ENCODE measurements around the gene SLC6A7.
A peak's percentile ranks its signal among the peaks of the same experiment; 100 is the strongest.

The SLC6A7 gene

DNA sequence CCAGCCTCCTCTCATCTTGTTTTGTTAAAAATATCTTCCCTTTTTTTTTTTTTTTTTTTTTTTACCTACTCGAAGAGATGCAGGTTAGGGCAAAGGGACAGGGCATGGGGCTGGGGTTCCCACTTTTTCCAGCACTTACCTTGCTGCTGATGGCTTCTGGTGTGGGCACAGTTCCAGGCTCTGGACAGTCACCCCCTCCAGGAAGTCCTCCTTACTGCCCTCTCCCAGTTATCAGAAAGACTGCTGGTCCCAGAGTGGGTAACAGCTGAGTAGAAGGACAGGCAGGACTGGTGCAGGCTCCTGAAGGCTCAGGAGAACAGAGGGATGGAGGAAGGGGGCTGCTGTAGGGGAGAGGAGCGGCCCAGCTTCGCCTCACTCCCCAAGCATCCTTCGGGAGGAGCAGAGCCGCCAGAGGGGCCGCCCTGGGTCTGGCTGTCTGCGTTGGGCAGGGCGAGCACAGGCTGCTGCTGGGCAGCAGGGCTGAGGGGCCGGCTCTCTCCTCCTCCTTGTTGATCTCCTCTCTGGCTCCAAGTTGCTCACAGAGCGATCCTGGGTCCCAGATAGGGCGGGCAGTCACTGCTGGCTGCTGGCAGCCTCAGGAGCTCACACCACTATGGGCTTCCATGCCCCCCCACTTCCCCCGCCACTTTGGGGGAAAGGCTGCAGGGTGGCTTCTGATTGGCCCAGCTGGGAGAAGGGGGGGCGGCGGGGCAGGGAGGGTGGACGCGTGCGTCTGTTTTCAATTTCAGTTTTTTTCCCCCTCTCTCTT is 34.4 kb upstream of the SLC6A7 start, which contains the start of gene PDGFRB:
TSS of gene PDGFRB (minus strand) at position 588 of the 769 bp plus-strand sequence. CDS start 18,798 bp downstream, outside the sequence.
- H3K4me3 ChIP-seq (ENCODE audit: low read depth, low read length) = no peak within 1 kb of the TSS
- TF ChIP-seq, protein P1, sequence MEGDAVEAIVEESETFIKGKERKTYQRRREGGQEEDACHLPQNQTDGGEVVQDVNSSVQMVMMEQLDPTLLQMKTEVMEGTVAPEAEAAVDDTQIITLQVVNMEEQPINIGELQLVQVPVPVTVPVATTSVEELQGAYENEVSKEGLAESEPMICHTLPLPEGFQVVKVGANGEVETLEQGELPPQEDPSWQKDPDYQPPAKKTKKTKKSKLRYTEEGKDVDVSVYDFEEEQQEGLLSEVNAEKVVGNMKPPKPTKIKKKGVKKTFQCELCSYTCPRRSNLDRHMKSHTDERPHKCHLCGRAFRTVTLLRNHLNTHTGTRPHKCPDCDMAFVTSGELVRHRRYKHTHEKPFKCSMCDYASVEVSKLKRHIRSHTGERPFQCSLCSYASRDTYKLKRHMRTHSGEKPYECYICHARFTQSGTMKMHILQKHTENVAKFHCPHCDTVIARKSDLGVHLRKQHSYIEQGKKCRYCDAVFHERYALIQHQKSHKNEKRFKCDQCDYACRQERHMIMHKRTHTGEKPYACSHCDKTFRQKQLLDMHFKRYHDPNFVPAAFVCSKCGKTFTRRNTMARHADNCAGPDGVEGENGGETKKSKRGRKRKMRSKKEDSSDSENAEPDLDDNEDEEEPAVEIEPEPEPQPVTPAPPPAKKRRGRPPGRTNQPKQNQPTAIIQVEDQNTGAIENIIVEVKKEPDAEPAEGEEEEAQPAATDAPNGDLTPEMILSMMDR (IDR thresholded peaks at IDR 0.05; ENCODE audit: low read depth, low read length) = no peak
- TF ChIP-seq, protein P2, sequence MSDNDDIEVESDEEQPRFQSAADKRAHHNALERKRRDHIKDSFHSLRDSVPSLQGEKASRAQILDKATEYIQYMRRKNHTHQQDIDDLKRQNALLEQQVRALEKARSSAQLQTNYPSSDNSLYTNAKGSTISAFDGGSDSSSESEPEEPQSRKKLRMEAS (IDR thresholded peaks at IDR 0.05; ENCODE audit: low read depth, low read length) = no peak
- TF ChIP-seq POLR2A (IDR thresholded peaks at IDR 0.05; ENCODE audit: extremely low read depth, insufficient read length) (no peak), MYC (IDR thresholded peaks at IDR 0.05; ENCODE audit: low read depth, low read length) (no peak)
- DNase-seq (ENCODE audit: low read depth) = no peak

DNA sequence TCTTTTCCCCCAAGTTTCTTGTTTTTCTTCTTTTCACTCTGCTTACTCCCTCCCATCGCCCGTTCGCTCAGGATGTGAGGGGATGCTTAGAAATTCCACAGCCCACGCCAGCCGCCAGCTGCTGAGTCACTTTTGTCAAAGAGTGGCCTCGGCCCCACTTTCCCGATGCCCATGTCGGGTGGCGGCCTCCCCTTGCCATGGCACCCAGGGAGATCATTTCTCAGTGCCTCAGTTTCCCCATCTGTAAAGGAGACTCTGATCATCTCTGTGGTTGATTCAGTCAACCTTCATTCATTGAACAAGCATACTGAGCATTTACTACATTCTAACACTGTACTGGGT is 33.9 kb upstream of the SLC6A7 start:
- DNase-seq (ENCODE audit: low read depth) = no peak
- TF ChIP-seq POLR2A (IDR thresholded peaks at IDR 0.05; ENCODE audit: extremely low read depth, insufficient read length) = no peak
- no peak for TF ChIP-seq MYC (IDR thresholded peaks at IDR 0.05; ENCODE audit: low read depth, low read length)
- no peak overlapping the region for H3K4me3 ChIP-seq (ENCODE audit: low read depth, low read length)

DNA sequence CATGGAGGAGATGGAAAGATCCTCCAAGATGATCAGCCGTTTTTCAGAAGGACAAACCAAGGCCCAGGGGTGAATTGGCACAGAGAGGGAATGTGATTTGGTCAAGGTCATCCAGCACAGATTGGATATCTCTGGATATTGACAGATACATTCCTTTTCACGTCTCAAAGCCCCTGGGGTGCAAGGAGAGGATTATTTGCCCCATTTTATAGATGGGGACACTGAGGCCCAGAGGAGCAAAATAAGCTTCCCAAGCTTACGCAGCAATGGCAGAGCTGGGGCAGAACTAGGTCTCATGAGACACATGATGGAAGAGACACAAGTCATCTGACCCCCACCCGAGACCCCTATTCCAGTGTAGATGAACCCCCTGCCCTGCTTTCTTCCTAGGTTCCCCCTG is 33.3 kb upstream of the SLC6A7 start:
- TF ChIP-seq, protein P1 (IDR thresholded peaks at IDR 0.05; ENCODE audit: low read depth, low read length) = no peak
- TF ChIP-seq MYC (IDR thresholded peaks at IDR 0.05; ENCODE audit: low read depth, low read length) (no peak), POLR2A (IDR thresholded peaks at IDR 0.05; ENCODE audit: extremely low read depth, insufficient read length) (no peak)
- TF ChIP-seq, protein P2 (IDR thresholded peaks at IDR 0.05; ENCODE audit: low read depth, low read length) = no peak
- no peak for DNase-seq (ENCODE audit: low read depth)
- no peak overlapping the region for H3K4me3 ChIP-seq (ENCODE audit: low read depth, low read length)

DNA sequence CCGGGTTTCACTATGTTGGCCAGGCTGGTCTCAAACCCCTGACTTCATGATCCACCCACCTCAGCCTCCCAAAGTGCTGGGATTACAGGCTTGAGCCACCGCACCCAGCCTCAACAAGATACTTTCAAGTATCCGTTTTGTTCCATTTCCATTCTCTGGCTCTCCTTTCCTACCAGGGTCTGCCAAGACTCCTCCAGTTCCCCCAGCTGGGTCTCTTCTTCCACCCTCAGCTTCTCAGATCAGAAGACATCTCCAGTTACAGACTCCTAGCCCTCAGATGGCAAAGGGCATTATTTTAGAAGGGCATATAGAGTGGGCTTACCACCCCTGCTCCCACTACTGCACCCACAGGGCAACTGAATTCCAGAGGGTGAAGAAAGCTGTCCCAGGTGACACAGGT is 32.7 kb upstream of the SLC6A7 start:
- no peak overlapping the region for H3K4me3 ChIP-seq (ENCODE audit: low read depth, low read length)
- no peak for DNase-seq (ENCODE audit: low read depth)
- TF ChIP-seq POLR2A (IDR thresholded peaks at IDR 0.05; ENCODE audit: extremely low read depth, insufficient read length) (no peak), MYC (IDR thresholded peaks at IDR 0.05; ENCODE audit: low read depth, low read length) (no peak)
- TF ChIP-seq, protein P2 (IDR thresholded peaks at IDR 0.05; ENCODE audit: low read depth, low read length) = no peak
- TF ChIP-seq, protein P1 (IDR thresholded peaks at IDR 0.05; ENCODE audit: low read depth, low read length) = no peak

DNA sequence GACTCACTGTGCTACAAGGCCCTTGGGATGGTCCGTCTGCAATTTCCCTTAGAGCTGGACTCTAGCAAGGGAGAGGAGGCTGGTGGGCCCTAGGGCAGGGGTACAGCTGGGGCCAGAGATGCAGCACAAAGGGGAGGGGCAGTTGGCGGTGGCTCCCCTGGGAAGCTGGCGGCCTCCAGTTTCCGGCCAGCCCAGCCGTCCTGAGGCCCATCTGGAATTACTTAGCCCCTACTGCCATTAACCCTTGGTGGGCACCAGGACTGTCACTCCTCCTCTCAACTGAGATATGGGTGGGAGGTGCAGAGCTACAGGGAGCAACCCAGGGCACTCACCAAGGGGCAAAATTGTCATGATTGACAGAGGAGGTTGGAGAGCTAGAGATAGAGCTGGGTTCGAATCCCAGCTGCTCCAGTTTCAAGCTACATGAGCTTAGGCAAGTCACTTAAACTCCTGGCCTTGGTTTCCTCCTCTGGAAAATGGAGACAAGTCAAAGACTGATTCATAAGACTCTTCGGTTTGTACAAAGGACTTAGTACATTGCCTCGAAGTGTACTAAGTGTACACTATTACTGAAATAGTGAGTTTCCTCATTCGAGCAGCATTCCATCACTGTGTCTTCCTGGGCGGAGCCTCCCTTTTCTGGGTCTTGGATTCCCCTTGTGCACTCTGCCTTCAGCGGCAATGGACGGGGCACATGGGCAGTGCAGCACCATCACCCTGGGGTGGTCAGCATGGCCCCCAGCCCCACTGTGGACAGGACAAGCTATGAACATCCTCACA is 31.5 kb upstream of the SLC6A7 start:
- DNase-seq (ENCODE audit: low read depth) = peak; percentile 15
- no peak for TF ChIP-seq MYC (IDR thresholded peaks at IDR 0.05; ENCODE audit: low read depth, low read length)
- TF ChIP-seq, protein P2 (IDR thresholded peaks at IDR 0.05; ENCODE audit: low read depth, low read length) = no peak
- no peak for TF ChIP-seq POLR2A (IDR thresholded peaks at IDR 0.05; ENCODE audit: extremely low read depth, insufficient read length)
- no peak overlapping the region for H3K4me3 ChIP-seq (ENCODE audit: low read depth, low read length)

DNA sequence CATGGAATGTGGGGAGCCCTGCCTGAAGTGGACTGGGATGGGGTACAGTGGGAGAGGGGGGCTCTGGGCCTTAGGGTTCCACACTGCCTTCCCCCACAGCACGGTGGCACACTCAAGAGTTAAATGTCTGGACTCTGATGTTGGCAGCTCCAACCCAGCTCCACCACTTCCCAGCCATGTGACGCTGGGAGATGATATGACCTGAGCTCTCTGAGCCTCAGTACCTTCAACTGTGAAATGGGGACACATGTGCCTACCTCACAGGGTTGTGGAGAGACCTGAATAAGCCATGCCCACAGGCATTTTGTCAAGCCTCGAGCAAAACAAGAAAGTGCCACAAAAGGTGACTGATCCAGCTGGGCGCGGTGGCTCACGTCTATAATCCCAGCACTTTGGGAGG is 30.8 kb upstream of the SLC6A7 start:
- no peak for TF ChIP-seq MYC (IDR thresholded peaks at IDR 0.05; ENCODE audit: low read depth, low read length)
- TF ChIP-seq, protein P1 (IDR thresholded peaks at IDR 0.05; ENCODE audit: low read depth, low read length) = no peak
- no peak overlapping the region for H3K4me3 ChIP-seq (ENCODE audit: low read depth, low read length)
- DNase-seq (ENCODE audit: low read depth) = no peak
